ENCODE data around the gene MIS18A. TPM values are rescaled to one million over a fixed set of nuclear protein-coding genes. Genes with fewer than 3 reads are reported as not detected.

MIS18A gene
- total RNA-seq, 1 experiment from 2014 or later: 17.5 TPM

- intact Hi-C loops (cut with micrococcal nuclease; ENCODE audit: unreplicated experiment): no loop called here
- no peaks in the 10 kb centered on the region for H4K20me1 ChIP-seq (ENCODE audit: insufficient read depth)
- H3K4me3 ChIP-seq: no peak overlapping the region
- no peak overlapping the region for H2AFZ ChIP-seq
- H3K36me3 ChIP-seq (ENCODE audit: low read depth): no peaks in the 10 kb centered on the region
- DNase-seq: no peak
- TF ChIP-seq EZH2 (IDR thresholded peaks at IDR 0.05; ENCODE audit: low read depth) (no peak), CTCF (conservative IDR thresholded peaks at IDR 0.05) (no peak)
- no TSS peak for BruUV-seq (replicated peaks)
- ChIA-PET CTCF (no interaction called here), POLR2A (ENCODE audit: unreplicated experiment) (no interaction called here)
- H3K27me3 ChIP-seq (ENCODE audit: insufficient read depth, low read depth): no peaks in the 10 kb centered on the region; the same call in 1 of the 2 replicates
- no peaks in the 10 kb centered on the region for H3F3A ChIP-seq (ENCODE audit: insufficient read depth, low read depth)
- no peaks in the 10 kb centered on the region for H3K9me3 ChIP-seq (ENCODE audit: insufficient read depth, low read depth)
- no peaks in the 10 kb centered on the region for H3K4me1 ChIP-seq (replicated peaks; ENCODE audit: insufficient read depth)
- no peaks in the 10 kb centered on the region for H3K9me2 ChIP-seq (ENCODE audit: insufficient read depth)
- H3K27ac ChIP-seq: no peak overlapping the region
- no peak overlapping the region for H3K4me2 ChIP-seq
- H3K79me2 ChIP-seq (ENCODE audit: low read depth): no peaks in the 10 kb centered on the region
Observed at GRCh38 chr21:32226444-32226843, 52.4 kb downstream of the MIS18A start.

Other genes with a start within 250 kb of the MIS18A start
- gene MRAP, start 19.8 kb upstream of the MIS18A start, total RNA-seq (2021): not detected in 2 replicates
- 11.0 TPM in 2 replicates for gene URB1, start 114.0 kb upstream of the MIS18A start, total RNA-seq (2021)
- 3.0 and 3.1 TPM in 2 replicates for gene EVA1C, start 133.7 kb upstream of the MIS18A start, total RNA-seq (2021)